Neural crest cell (in vitro differentiated cells): ENCODE results near the gene FBP2. TPM values are rescaled to one million over a fixed set of nuclear protein-coding genes. Genes with fewer than 3 reads are reported as not detected.

Experiments
- DNase-seq: peaks from one replicate; pipeline ENCODE4 v3.0.0; 2021; ENCODE audit warnings: low read depth, mixed read lengths, low spot score
- H3K27ac Mint-ChIP-seq: one replicate; pipeline ENCODE4 v1.8.0; 2021; ENCODE audit warnings: mild to moderate bottlenecking, mixed read lengths; ENCODE audit not compliant: unreplicated experiment
- H3K27me3 Mint-ChIP-seq: 2 replicates; pipeline ENCODE4 v1.8.0; 2021; ENCODE audit warnings: low read depth, mild to moderate bottlenecking, mixed read lengths
- H3K36me3 Mint-ChIP-seq: 2 replicates; pipeline ENCODE4 v1.8.0; 2021; ENCODE audit warnings: low read depth, mild to moderate bottlenecking, mixed read lengths
- H3K4me1 Mint-ChIP-seq: 2 replicates; pipeline ENCODE4 v1.8.0; 2021; ENCODE audit warnings: mixed read lengths
- H3K4me3 Mint-ChIP-seq: one replicate; pipeline ENCODE4 v1.8.0; 2021; ENCODE audit warnings: mild to moderate bottlenecking, mixed read lengths
- H3K9me3 Mint-ChIP-seq: 2 replicates; pipeline ENCODE4 v1.8.0; 2021; ENCODE audit warnings: mixed read lengths
- CTCF ChIP-seq: fragments of 200-600 bp; sonication (generic); conservative IDR thresholded peaks from 2 replicates; pipeline ENCODE4 v1.5.0; 2021; ENCODE audit warnings: antibody characterized with exemption, mild to moderate bottlenecking
- long read RNA-seq: library from polyadenylated mRNA; unstranded; transcript quantifications from one replicate; pipeline ENCODE4 v2.0.0, GENCODE V29; 2020
- total RNA-seq: library from RNA; stranded (reverse); gene quantifications from 2 replicates; pipeline ENCODE4 v1.2.1, GENCODE V29; 2021

Gene FBP2
- total RNA-seq, result not detected in 2 replicates
- long read RNA-seq, partial matches to known transcripts, result 0 of 5 reads
- long read RNA-seq, other reads (novel, unspliced or antisense), result 5 of 5 reads

GRCh38 chr9:94593459-94594345 is at the start of gene FBP2:
TSS of gene FBP2 (minus strand) at chr9:94593824. CDS start at chr9:94593726, 98 bp downstream.
- no peaks in the 10 kb centered on the region for H3K4me1 Mint-ChIP-seq
- H3K9me3 Mint-ChIP-seq, result no peaks in the 10 kb centered on the region
- no peak within 1 kb of the TSS for H3K4me3 Mint-ChIP-seq
- no peak for DNase-seq
- H3K27ac Mint-ChIP-seq, result no peak within 1 kb of the TSS
- H3K36me3 Mint-ChIP-seq, result no peaks in the 10 kb centered on the region
- H3K27me3 Mint-ChIP-seq, result no peaks in the 10 kb centered on the region
- TF ChIP-seq CTCF, result no peak

- TF ChIP-seq CTCF, result no peak
- H3K4me3 Mint-ChIP-seq, result no peak overlapping the region
- peaks cover 27% of the 10 kb centered on the region for H3K4me1 Mint-ChIP-seq
- peaks cover 31% of the 10 kb centered on the region for H3K27me3 Mint-ChIP-seq
- H3K9me3 Mint-ChIP-seq, result peaks cover 4% of the 10 kb centered on the region
- no peaks in the 10 kb centered on the region for H3K36me3 Mint-ChIP-seq
- no peak for DNase-seq
- H3K27ac Mint-ChIP-seq, result no peak overlapping the region
These were observed 49.6 kb upstream of the FBP2 start for GRCh38 chr9:94643176-94643575.

GRCh38 chr9:94642501-94642900 is 48.9 kb upstream of the FBP2 start:
- H3K36me3 Mint-ChIP-seq, result no peaks in the 10 kb centered on the region
- peaks cover 27% of the 10 kb centered on the region for H3K4me1 Mint-ChIP-seq
- H3K9me3 Mint-ChIP-seq, result peaks cover 4% of the 10 kb centered on the region
- no peak for DNase-seq
- no peak overlapping the region for H3K27ac Mint-ChIP-seq
- TF ChIP-seq CTCF, result no peak
- peaks cover 38% of the 10 kb centered on the region for H3K27me3 Mint-ChIP-seq
- no peak overlapping the region for H3K4me3 Mint-ChIP-seq

- Mint-ChIP-seq H3K36me3 (no peaks in the 10 kb centered on the region), H3K9me3 (no peaks in the 10 kb centered on the region), H3K27me3 (peaks cover 57% of the 10 kb centered on the region), H3K4me3 (peak overlapping the region; percentile 87), H3K4me1 (peaks cover 16% of the 10 kb centered on the region), H3K27ac (no peak overlapping the region)
- no peak for DNase-seq
- no peak for TF ChIP-seq CTCF
These were observed 46.4 kb upstream of the FBP2 start for GRCh38 chr9:94639999-94640376.

- no peak for TF ChIP-seq CTCF
- H3K27me3 Mint-ChIP-seq, result peaks cover 57% of the 10 kb centered on the region
- peak; percentile 21 for DNase-seq
- peak within 1 kb of the TSS; percentile 20 for H3K27ac Mint-ChIP-seq
- peaks cover 16% of the 10 kb centered on the region for H3K4me1 Mint-ChIP-seq
- peak within 1 kb of the TSS; percentile 87 for H3K4me3 Mint-ChIP-seq
- no peaks in the 10 kb centered on the region for H3K36me3 Mint-ChIP-seq
- H3K9me3 Mint-ChIP-seq, result no peaks in the 10 kb centered on the region
These were observed 45.7 kb upstream of the FBP2 start, which contains the start of gene FBP1 for GRCh38 chr9:94639061-94639998. TSS of gene FBP1 (minus strand) at chr9:94639518. CDS start at chr9:94639310, 208 bp downstream.
